Activated T-helper 1 cell treated with anti-CD3 and anti-CD28 coated beads, Interleukin-12 subunit alpha, Interleukin-12 subunit beta, Interleukin-2, Interleukin-4 antibody, amounts not matched to agents 30 ng/mL and 10 ng/mL and 1 ng/mL, durations not matched to agents 14 hours and 24 hours and 36 hours (primary cell): ENCODE results near the gene OPN3. TPM values are rescaled to one million over a fixed set of nuclear protein-coding genes. Genes with fewer than 3 reads are reported as not detected.

Source experiments
- DNase-seq: peaks from one replicate; pipeline ENCODE4 v3.0.0; 2021; ENCODE audit warnings: low spot score
- H3K27ac Mint-ChIP-seq: one replicate; pipeline ENCODE4 v1.8.0; 2021; ENCODE audit warnings: mild to moderate bottlenecking, mixed read lengths
- H3K27me3 Mint-ChIP-seq: one replicate; pipeline ENCODE4 v1.8.0; 2022; ENCODE audit warnings: mild to moderate bottlenecking, moderate library complexity, mixed read lengths; ENCODE audit not compliant: insufficient read depth
- H3K36me3 Mint-ChIP-seq: one replicate; pipeline ENCODE4 v1.8.0; 2021; ENCODE audit warnings: low read depth, mixed read lengths
- H3K4me1 Mint-ChIP-seq: one replicate; pipeline ENCODE4 v1.8.0; 2021; ENCODE audit warnings: low read depth, mixed read lengths
- H3K4me3 Mint-ChIP-seq: one replicate; pipeline ENCODE4 v1.8.0; 2021; ENCODE audit warnings: mild to moderate bottlenecking, moderate library complexity, mixed read lengths
- H3K9me3 Mint-ChIP-seq: one replicate; pipeline ENCODE4 v1.8.0; 2021; ENCODE audit warnings: mixed read lengths
- intact Hi-C: fragments of 100-400 bp; cut with micrococcal nuclease; formaldehyde crosslinking; loops from one replicate; pipeline ENCODE4 v1.15.1; 2024
- total RNA-seq: library from RNA; stranded (reverse); gene quantifications from 2 replicates; pipeline ENCODE4 v1.2.3, GENCODE V29; 2022

OPN3 gene
- total RNA-seq, 1 donor from 2014 or later = 9.5 TPM

DNA sequence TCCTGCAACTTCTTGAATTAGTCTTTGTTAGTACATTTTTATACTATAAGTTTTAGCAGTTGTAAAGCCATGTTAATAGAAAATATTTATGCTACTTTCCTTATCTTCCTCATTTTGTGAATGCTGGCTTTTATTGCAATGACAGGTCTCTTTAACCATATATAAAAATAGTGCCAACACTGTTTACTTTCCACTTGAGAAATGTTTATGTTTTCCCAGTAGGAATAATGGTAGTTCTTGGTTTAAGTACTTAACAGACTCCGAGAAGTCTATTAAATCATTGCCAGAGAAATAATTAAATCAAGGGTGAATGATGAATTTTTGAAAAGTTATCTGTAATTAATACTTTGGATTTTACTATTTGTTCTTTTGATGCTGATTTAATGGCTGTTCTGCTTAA is 9.7 kb downstream of the OPN3 start:
- Mint-ChIP-seq H3K9me3 (no peaks in the 10 kb centered on the region), H3K4me3 (no peak overlapping the region), H3K27me3 (no peaks in the 10 kb centered on the region), H3K36me3 (peaks cover 22% of the 10 kb centered on the region), H3K4me1 (peaks cover 32% of the 10 kb centered on the region), H3K27ac (no peak overlapping the region)
- intact Hi-C loops = no loop called here
- no peak for DNase-seq

DNA sequence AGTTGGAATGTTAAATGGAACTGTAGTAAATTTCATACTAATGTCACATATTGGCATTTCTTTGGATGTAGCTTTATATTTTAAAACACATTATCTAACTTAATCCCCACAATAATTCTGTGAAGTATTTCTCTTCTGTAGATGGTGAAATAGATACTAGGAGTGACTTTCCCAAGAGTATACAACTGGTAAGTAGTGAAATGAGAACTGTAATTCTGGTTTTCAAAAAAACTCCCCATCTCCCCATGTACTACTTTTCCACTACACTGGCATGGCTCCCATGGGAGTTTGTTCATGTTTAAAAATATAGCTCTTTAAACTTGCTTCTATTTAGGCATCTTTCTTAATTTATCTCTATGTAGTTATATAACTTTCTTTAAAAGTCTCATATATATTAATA is 10.2 kb downstream of the OPN3 start:
- peaks cover 17% of the 10 kb centered on the region for H3K36me3 Mint-ChIP-seq
- no peak for DNase-seq
- H3K27me3 Mint-ChIP-seq = no peaks in the 10 kb centered on the region
- H3K4me1 Mint-ChIP-seq = peaks cover 27% of the 10 kb centered on the region
- no peaks in the 10 kb centered on the region for H3K9me3 Mint-ChIP-seq
- no peak overlapping the region for H3K4me3 Mint-ChIP-seq
- H3K27ac Mint-ChIP-seq = no peak overlapping the region
- intact Hi-C loops = no loop called here

DNA sequence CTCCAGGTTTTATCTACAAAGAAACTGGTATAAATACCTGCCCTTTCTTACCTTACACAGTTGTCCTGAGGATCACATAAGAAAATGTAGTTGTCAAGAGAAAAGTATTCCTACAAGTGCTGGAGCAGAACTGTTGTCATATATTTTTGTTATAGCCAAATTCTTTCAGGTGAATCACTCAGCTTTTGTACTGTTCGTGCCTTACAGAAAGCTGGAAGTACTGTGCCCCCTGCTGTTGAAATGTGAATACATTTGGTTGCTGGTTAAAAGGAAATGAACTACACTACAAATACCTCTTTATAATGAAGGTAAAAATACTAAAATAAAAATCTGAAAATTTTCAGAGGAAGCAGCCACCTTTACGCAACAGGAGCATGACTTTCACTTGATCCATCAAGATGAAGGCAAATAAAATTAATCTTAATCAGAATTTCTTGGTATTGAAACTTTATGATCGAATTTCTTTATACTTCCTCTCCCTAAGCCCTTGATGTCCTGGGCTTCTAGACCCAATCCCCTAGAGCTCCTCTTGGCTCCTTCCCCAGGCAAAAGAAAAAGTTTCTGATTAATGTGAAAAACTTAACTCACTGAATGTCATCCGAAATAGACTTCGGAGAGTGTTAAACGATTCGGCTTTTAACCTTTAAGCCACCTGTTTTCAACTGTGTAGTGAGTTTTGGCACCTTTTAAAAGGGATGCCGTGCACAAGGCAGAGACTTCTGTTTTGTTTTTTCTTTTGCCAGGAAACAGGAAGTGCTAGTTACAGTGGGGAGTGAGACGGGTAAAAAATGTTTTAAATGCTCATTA is 12.5 kb downstream of the OPN3 start:
- peak overlapping the region; percentile 76 for H3K27ac Mint-ChIP-seq
- H3K4me3 Mint-ChIP-seq = peak overlapping the region; percentile 77
- peaks cover 25% of the 10 kb centered on the region for H3K4me1 Mint-ChIP-seq
- intact Hi-C loops = loop anchor here (1.0 kb wide), 3 partner anchors 13 to 96 kb away; partner anchors contain the start of genes CHML and OPN3
- no peaks in the 10 kb centered on the region for H3K9me3 Mint-ChIP-seq
- peak; percentile 37 for DNase-seq
- H3K27me3 Mint-ChIP-seq = no peaks in the 10 kb centered on the region
- peaks cover 11% of the 10 kb centered on the region for H3K36me3 Mint-ChIP-seq

DNA sequence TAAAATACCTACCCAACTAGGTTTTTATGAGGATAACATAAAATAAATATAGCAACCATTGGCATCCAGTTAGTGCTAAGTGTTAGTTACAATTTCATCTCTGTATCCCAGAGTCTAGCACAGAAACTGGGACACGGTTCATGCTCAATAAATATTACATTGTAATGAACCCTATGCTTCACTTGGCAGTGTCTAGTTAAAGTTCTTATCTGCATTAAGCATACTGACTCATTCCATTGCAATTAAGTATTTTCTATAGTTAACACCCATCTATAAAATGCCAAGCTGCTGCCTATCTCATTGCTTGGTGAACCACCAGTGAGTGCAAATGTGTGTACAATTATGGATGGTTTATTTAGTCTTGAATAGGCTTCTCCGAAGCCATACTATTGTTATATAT is 15.2 kb downstream of the OPN3 start:
- H3K36me3 Mint-ChIP-seq = peaks cover 2% of the 10 kb centered on the region
- H3K27me3 Mint-ChIP-seq = no peaks in the 10 kb centered on the region
- H3K4me3 Mint-ChIP-seq = no peak overlapping the region
- peaks cover 15% of the 10 kb centered on the region for H3K4me1 Mint-ChIP-seq
- H3K9me3 Mint-ChIP-seq = no peaks in the 10 kb centered on the region
- H3K27ac Mint-ChIP-seq = no peak overlapping the region
- intact Hi-C loops = no loop called here
- no peak for DNase-seq

DNA sequence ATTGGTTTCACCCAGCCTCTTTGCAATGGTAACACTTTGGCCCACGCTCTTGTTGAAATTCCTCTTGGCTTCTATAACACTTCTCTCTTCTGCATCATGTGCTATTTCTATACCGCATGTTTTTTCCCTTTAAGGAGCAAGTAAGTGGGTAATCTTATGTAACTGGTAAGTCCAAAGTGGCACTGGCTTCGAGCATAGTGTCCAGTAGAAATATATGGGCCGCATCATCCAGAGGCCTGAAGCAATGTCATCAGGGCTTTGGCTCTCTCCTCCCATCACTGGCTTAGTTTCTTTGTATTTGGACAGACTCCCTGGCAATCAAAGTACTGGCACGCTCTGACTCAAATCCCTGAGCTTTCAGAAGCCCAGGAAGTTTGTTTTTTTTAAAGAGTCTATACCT is 17.5 kb downstream of the OPN3 start:
- peaks cover 8% of the 10 kb centered on the region for H3K4me1 Mint-ChIP-seq
- H3K27me3 Mint-ChIP-seq = no peaks in the 10 kb centered on the region
- no peak overlapping the region for H3K4me3 Mint-ChIP-seq
- no peak for DNase-seq
- peaks cover 2% of the 10 kb centered on the region for H3K36me3 Mint-ChIP-seq
- H3K27ac Mint-ChIP-seq = no peak overlapping the region
- intact Hi-C loops = no loop called here
- no peaks in the 10 kb centered on the region for H3K9me3 Mint-ChIP-seq

DNA sequence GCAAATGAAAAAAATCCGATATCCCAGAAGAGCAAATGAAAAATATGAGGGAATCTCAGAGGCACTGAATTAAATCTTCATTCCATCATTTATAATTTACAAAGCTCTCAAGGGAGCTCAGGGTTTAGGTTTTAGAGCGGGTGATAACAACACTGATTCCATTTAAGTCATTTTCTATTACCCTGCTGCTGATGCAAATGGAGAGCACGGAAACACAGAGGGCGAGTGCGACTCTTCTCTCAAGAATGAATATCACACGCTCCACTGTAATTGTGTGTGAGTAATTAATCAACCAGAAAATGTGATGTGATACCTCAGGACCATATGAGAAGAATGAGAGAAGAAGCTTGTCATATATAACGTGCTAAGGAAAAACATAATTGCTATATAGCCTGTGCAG is 22.7 kb downstream of the OPN3 start:
- H3K9me3 Mint-ChIP-seq = no peaks in the 10 kb centered on the region
- H3K27ac Mint-ChIP-seq = no peak overlapping the region
- H3K27me3 Mint-ChIP-seq = no peaks in the 10 kb centered on the region
- intact Hi-C loops = no loop called here
- H3K4me1 Mint-ChIP-seq = peaks cover 19% of the 10 kb centered on the region
- H3K36me3 Mint-ChIP-seq = no peaks in the 10 kb centered on the region
- no peak overlapping the region for H3K4me3 Mint-ChIP-seq
- no peak for DNase-seq

DNA sequence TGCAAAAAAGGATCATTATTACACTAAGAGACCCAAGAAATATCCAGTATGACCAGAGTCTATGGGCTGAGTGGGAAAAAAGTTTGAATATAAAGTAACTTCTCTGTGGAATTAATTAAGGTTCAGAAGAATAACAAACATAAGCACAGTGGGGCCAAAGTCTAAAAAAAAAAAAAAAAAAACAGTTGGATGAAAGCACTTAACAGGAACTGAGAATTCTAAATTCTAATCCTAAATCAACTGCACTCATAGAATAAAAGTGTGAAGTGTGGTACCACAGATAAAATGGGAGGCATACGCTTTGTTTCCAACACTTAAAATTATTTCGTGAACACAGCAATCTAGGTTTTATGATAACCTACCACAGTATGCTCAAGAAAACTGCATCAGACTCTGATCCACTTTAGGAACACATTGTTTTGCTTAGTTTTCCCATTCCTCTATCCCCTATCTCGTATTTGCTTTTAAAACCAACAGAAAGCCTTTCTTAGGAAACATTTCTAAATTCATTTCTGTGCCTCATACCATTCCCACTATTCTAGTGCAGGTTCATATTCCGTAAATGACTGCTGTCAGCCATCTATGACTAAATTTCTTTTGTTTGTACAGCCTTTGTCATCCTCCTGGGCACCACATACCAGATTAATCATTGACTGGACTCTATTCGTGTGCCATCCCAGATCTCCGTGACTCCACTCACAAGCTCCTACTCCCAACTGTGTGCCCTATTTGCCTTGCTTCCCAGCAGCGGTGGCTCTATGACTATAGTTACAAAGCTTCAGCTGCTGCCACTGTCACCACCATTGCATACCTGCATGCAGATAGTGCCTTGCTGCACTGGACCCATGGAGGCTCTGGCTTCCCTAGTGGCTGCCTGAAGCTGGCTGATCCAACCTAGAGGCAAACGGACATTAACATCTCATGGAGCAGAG is 24.9 kb downstream of the OPN3 start:
- no peak overlapping the region for H3K4me3 Mint-ChIP-seq
- H3K27me3 Mint-ChIP-seq = no peaks in the 10 kb centered on the region
- intact Hi-C loops = no loop called here
- H3K36me3 Mint-ChIP-seq = no peaks in the 10 kb centered on the region
- peaks cover 19% of the 10 kb centered on the region for H3K4me1 Mint-ChIP-seq
- H3K9me3 Mint-ChIP-seq = no peaks in the 10 kb centered on the region
- no peak for DNase-seq
- no peak overlapping the region for H3K27ac Mint-ChIP-seq

DNA sequence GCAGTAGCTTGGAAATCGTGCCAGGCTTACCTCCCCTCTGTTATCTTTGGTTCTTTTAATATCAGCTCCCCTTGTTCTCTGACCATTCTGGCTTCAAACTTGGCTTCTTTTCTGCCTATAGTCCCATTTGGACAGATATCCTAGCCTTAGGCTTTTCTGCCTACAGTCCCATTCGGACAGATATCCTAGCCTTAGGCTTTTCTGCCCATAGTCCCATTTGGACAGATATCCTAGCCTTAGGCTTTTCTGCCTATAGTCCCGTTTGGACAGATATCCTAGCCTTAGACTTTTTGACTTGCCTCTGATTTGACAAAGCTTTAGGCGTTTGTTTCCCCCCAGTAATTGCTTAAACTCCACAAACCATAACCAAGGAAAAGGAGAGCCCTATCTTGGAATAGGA is 25.6 kb downstream of the OPN3 start:
- peak overlapping the region; percentile 65 for H3K27ac Mint-ChIP-seq
- H3K4me3 Mint-ChIP-seq = no peak overlapping the region
- H3K27me3 Mint-ChIP-seq = no peaks in the 10 kb centered on the region
- intact Hi-C loops = no loop called here
- H3K36me3 Mint-ChIP-seq = no peaks in the 10 kb centered on the region
- peaks cover 19% of the 10 kb centered on the region for H3K4me1 Mint-ChIP-seq
- no peak for DNase-seq
- no peaks in the 10 kb centered on the region for H3K9me3 Mint-ChIP-seq

DNA sequence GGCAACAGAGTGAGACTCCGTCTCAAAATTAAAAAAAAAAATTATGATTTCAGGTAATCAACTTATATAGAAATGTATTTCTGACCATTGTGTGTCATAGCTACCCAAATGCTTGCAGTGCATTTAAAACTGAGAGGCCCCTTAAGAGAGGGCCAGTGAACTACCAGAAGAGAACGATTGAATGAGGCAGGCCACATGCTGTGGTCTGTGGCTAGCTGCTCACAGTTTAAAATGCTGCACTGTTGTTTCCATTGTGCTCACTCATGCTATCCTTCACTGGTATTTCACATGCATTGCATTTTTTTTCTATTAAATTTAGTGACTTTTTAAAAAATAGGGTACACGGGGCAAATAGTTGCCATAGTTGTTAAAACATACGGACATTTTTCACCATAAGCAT is 26.0 kb downstream of the OPN3 start:
- no peaks in the 10 kb centered on the region for H3K36me3 Mint-ChIP-seq

DNA sequence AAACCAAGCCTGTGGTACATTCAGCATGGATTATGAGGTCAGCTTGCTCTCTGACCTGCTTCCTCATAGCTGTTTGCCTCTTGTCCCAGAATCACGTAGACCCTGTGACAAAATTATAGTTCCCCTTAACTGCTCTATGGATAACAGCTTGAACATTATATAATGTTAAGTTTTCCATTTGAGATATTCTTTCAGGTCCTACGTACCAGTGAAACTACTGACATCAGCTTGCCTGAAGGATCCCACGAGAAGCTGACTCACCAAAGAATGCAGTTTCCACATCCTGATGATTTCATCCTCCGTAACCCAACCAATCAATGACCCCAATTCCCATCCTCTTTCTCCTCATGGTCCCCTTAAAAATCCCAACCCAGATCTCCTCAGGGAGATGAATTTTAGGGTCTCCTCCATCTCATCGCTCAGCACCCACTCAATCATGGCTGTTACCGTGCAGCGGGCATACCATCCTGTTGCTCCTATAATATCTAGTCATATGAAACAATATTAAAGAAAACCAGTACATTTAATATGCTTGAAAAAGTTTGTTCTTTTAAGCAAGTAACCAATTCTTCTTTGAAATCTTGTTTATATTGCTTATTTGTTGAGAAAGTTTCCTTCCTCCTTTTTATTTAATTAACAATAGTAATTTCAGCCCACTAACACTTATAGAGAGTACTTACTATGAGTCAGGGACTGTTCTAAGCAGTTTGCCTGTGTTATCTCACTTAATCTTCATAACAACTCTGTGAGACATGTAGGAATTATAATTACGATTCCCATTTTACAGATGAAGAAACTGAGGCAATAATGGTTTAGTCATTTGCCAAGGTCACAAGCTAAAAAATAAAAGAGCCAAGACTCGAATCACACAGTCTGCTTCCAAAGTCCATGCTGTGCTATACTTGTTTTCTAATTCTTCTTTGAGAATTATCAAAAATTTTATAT is 27.4 kb downstream of the OPN3 start:
- H3K27ac Mint-ChIP-seq = peak overlapping the region; percentile 9
- intact Hi-C loops = loop anchor here (1.0 to 2.0 kb wide), 2 partner anchors 20 to 27 kb away; partner anchors contain the start of genes CHML and OPN3
- H3K4me3 Mint-ChIP-seq = peak overlapping the region; percentile 11

More for the DNA sequence above, 26.0 kb downstream of the OPN3 start:
- Mint-ChIP-seq H3K27ac (peak overlapping the region; percentile 65), H3K27me3 (no peaks in the 10 kb centered on the region), H3K4me3 (no peak overlapping the region), H3K9me3 (no peaks in the 10 kb centered on the region), H3K4me1 (peaks cover 19% of the 10 kb centered on the region)
- DNase-seq = no peak
- intact Hi-C loops = no loop called here

DNA sequence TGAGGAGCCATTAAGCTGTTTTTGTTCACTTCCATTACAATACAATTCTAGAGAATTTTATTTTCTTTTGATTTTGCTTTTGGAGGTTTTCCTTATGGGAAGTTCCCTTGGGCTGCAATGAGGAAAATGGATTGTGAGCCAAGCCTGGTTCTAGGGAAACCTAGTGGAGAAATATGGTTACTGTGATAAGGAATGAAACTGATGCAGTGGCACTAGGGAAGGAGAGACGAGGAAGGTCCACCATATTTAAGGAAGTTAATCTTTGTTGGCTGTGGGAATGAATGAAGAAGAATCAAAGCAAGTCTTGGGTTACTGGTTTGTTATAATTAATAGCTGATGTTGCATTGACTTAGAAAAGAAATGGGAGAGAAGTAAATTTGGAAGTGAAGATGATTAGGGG is 28.4 kb downstream of the OPN3 start:
- DNase-seq = no peak
- Mint-ChIP-seq H3K4me1 (peaks cover 14% of the 10 kb centered on the region), H3K36me3 (no peaks in the 10 kb centered on the region), H3K4me3 (no peak overlapping the region), H3K27me3 (no peaks in the 10 kb centered on the region), H3K27ac (no peak overlapping the region), H3K9me3 (no peaks in the 10 kb centered on the region)
- intact Hi-C loops = loop anchor here (1.0 to 2.0 kb wide), 7 partner anchors 16 to 407 kb away; partner anchors contain the start of gene KMO

More for the DNA sequence above, 27.4 kb downstream of the OPN3 start:
- DNase-seq = no peak
- Mint-ChIP-seq H3K4me1 (peaks cover 19% of the 10 kb centered on the region), H3K9me3 (no peaks in the 10 kb centered on the region), H3K27me3 (no peaks in the 10 kb centered on the region), H3K36me3 (no peaks in the 10 kb centered on the region)

DNA sequence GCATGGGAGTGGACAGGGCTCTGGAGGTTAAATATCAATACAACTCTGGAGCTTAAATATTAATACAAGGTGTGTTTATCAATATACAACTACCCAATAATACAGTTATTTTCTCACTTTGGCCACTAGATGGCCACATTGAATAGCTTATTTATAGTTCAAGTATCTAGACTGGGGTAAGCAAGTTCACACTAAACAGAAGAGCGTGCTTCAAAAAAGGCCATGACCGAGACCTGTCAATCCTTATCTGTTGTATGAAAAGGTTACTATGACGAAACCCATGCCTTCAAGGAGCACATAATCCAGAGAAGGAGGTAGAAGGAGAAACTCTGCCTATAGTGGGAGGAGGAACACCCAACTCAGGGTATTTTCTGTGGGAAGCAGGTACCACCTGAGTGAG is 29.1 kb downstream of the OPN3 start:
- Mint-ChIP-seq H3K36me3 (no peaks in the 10 kb centered on the region), H3K27ac (no peak overlapping the region), H3K9me3 (no peaks in the 10 kb centered on the region), H3K4me1 (peaks cover 14% of the 10 kb centered on the region), H3K27me3 (no peaks in the 10 kb centered on the region), H3K4me3 (no peak overlapping the region)
- intact Hi-C loops = loop anchor here (1.0 kb wide), 6 partner anchors 16 to 407 kb away; partner anchors contain the start of gene KMO
- no peak for DNase-seq
